GM21825 (cell line): ENCODE data around the gene PGM1.

Experiments
- ATAC-seq: cut with Tn5 transposase; IDR thresholded peaks from one replicate; pipeline ENCODE4 v1.9.1; 2021; ENCODE audit warnings: mild to moderate bottlenecking, moderate library complexity; ENCODE audit not compliant: unreplicated experiment

PGM1 gene

DNA sequence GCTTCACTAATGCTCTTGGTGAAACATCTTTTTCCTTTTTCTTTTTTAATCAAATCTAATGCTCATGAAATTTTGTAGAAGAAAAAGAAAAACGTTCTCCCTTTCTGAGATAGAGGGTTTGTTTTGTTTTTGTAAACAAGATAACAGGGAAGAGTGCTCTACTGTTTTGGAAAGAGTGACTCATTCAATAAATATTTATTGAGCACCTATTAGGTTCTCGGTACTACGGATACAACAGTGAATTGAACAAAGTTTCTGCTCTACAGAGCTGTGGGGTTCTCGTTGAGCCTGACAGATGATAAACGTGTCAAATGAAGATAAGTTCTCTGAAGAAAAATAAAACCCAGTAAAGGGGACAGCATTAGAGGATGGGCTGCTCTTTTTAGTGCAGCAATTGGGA is 7.0 kb downstream of the PGM1 start:
- no peak for ATAC-seq

DNA sequence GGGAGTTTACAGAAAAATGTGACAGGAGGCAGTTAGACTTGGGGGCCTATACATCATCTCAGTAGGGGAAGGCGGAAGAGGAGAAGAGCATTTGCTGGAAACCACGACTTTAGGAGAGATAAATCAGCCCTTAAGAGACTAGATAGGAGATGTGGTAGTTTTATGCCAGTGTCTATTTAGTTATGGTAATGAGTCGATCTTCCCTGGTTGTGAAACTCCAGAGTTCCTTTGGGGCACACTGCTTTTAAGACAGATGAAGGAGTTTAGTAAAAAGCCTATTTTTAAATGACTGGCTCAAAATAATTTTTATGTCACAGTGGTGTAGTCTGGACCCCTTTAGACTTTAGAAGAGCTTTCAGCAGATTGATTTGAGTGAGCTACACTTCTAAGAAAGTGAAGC is 7.8 kb downstream of the PGM1 start:
- ATAC-seq = no peak

DNA sequence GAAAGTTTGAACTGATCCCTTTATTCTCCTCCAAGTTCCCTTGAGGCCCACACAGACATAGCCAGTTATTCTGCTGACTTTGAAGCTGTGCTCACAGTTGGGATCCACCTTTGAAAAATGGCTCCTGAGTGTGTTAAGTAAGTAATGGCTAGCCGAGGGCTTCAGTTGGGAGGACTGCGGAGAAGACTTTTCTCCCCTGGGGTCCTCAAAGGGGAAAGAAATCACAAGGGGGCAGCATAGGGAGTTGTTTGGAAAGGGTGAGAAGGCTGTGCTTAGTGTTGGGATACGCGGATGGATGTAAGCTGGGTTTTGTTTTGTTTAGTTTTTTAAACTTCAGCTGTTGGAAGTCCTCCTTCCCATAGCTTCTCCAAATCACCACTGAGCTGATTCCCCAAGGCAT is 8.3 kb downstream of the PGM1 start:
- no peak for ATAC-seq

DNA sequence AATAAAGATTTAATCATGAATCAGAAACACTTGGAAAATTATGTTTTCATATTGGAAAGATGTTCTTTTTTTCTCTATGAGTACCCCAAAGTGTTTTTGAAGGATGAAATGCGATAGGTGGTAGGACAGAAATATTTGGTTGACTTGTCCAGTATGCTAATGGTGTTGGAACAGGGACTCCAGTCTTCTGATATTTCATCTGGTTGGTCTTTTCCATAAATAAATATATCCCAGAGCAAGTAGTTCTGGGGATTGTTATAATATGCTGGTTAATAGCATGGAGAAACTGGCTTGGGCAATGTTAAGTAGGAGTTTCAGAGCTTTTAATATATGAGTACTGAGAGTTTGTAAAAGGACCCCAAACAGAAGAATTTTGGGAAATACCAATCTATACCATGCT is 8.7 kb downstream of the PGM1 start:
- no peak for ATAC-seq

DNA sequence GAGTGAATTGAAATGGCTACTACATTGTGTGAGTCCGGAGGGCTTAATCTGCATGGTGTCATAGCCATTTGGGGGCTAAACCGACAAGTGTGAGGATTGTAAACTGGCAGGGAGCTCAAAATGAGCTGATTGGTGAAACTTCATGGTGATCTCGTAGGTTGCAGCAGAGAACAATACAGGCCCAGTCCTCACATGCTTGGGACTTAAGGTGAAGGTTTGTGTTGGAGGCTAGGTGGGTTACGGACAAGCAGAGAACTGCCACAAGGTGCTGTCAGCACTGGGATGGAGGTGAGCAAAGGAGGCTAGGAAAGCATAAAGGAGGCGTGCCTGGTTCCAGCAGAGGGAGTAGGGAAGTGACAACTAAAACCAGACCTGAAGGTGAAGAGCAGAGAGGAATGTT is 9.4 kb downstream of the PGM1 start:
- no peak for ATAC-seq

DNA sequence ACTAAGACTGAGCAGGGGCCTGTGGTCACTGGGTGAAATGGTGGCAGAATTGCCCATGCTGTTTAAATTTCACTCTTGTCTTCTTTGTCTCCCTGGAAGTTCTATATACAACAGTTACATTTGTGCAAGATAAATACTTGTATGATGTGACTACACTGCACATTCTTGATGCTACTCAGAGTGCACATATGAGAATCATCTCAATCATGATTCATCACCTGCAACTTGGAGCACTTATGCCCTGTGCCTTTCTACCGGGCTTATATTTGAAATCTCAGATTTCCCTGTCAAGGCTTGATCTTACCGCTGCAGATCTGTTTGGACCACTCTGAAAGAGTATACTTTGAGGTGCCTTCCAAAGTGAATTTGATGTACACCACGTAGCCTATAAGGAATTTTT is 10.6 kb downstream of the PGM1 start:
- no peak for ATAC-seq

DNA sequence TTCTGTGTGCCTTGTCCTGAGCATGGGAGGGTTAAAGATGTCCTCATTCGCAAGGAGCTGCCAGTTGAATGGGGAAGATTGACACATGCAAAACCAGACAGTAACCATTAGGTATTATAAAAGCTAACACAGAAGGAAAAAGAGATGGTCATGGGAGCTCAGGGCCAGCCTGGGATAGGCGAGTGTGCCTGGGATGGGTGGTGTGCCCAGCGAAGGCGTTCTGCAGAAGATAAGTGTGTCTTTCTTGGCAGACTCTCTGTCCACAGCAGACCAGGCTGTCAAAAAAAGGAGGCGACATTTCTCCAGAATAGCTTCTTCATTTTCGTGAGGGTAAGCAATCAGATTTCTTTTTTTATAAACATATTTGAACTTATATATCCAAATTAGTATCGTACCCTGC is 14.1 kb downstream of the PGM1 start:
- ATAC-seq = no peak

DNA sequence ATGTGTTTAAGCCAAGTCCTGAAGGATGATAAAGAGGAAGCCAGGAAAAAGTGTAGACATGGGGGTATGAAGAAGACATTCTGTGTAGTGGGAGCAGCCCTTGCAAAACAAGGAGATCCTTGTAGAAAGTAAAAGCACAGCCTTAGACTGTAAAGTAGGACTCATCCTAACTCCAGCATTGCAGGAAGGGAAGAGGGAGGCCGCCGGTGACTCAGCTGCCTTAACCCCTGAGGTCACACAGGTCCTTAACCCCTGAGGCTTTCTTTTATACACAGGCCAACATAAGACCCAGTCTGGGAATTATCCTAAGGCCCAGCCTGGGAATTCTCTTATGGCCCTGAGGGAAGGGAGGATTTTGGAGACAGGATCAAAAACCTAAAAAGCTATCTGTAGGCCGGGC is 18.0 kb downstream of the PGM1 start:
- no peak for ATAC-seq

DNA sequence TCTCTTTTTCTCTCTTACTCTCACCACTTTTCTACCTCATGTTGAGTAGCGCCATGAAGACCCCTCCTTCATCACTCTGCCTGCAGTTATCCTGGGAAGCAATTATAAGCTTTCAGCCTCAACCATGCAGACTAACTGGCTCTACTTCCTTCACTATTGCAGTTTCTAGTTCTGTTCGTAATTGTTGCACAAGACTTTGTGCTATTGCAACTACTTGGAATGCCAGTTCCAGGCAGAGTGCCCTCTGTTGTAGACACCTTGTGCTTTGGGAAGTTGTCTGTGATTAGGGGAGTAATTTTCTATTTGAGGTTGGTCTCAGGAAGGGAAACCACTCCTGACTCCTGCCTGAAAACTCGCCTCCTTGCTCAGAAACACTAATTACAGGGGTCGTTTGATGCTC is 19.4 kb downstream of the PGM1 start:
- no peak for ATAC-seq

DNA sequence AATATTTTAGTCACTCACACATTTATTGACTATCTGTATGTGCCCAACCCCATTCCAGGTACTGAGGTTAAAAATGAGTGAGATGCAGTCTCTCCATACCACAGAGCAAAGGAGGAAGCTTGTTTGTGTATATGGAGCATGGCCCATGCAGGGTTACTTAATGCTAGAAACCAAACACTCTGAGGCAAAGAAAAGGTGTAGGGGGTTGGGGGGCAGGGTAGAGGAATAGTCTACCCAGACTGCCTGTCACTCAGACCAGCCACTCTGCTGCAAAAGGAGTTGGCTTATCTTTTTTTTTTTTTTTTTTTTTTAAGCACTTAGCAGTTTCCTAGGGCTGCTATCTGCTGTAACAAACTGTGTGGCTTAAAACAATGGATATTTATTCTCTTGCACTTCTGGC is 19.8 kb downstream of the PGM1 start:
- no peak for ATAC-seq

DNA sequence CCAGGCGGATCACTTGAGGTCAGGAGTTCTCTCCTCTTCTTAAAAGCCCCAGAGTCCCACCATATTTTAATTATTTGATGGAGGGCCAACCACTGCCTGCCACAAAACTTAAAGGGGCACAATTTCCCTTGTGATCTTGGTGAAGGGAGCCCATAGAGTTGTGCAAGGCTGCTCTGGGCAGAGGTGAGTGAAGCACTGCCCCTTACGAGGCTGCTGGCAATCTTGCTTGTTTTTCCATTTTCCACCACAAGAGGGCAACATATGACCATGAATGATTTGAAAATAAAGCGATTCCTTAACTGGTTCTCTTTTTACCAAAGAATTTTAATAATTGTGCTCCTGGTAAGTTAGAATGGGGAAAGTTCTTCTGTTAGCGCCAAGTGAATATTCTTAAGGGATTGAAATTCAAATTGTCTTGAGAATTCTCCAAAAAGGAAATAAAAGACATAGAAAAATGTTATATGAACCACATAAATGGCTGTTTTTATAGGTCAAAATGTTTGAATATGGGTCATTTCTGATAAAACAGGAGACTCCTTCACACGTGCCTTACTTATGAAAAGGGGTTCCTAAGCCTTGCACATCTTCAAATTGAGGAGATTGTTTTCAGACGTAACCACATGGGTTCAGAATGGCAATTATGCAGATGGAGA is 22.7 kb downstream of the PGM1 start:
- no peak for ATAC-seq

DNA sequence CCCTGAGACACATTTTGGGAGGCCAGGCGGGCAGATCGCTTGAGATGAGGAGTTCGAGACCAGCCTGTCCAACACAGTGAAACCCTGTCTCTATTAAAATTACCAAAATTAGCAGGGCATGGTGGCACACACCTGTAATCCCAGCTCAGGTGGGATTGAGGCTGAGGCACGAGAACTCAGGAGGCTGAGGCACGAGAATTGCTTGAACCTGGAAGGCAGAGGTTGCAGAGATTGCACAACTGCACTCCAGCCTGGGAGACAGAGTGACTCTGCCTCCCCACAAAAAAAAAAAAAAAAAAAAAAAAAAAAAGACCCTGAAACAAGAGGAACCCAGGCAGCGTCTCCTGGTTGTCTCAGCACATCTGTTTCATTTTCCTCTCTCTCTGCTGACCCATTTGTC is 24.2 kb downstream of the PGM1 start:
- ATAC-seq = no peak

DNA sequence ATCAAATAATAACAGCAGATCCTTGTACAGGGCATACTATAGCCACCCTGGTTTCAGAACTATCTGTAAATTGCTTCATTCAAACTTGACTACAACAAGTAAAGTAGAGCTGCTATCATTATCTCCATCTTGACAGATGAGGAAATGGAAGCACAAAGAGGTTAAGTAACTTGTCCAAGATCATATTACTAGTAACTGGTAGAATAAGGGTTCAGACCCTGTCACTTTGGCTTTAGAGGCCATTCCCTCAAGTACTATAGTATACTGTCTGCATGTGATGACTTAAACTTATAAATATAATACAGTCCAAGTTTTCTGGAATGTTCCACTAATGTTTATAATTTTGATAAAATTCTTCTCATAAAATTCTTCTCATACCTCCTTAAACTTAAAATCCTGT is 24.8 kb downstream of the PGM1 start:
- no peak for ATAC-seq

DNA sequence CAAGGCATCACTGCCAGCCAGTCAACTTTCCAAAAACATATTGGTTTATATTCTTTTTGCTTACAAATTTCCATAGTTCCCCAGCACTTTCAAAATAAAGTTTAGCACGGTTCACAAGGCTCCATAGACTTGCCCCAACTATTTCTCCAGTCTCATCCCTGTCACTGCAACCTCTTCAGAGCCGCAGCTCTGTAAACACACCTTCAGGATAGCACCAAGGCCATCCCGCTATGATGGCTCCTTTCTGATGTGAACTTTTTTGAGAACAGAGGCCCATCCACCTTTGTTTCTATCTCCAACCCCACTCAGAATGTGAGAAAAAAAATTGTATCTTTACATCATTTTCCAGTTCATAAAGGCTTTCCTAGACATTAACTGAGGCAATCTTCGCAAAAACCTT is 26.3 kb downstream of the PGM1 start:
- no peak for ATAC-seq

DNA sequence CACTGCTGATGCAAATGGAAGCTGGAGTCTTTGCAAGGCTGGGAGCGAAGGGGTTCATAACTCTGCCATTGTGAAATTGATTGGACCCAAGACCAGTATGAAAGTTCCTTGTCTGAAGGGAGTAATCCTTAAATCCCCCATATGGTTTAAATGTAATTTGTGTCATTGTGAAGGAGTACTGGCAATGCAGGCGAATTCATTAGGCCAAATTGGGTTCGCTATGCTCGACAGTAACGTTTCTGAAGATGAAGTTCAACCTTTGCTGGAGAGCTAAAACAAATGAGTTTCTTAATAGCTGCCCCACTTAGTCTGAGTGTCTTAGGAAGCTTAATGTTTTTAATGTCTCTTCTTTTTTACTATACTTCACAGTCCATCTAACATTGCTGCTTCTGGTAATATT is 27.5 kb downstream of the PGM1 start:
- no peak for ATAC-seq

DNA sequence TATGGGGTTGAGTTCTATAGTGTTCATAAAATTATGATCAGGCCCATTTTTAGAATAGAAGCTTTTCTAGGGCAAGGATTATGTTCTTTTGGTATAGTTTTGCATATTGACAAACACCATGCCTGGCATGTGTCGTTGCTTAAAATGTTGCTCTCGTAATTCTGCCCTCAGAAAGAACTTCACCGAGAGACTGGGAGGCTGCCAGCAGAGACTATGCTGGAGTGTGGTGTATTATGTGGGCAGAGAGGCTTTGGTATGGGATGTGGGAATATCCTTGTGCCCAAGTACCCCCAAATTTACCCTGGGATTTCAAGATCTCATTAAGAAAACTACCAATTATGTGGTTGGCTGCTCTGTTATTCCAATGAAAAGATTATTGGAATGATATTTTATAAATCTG is 27.9 kb downstream of the PGM1 start:
- ATAC-seq = no peak

DNA sequence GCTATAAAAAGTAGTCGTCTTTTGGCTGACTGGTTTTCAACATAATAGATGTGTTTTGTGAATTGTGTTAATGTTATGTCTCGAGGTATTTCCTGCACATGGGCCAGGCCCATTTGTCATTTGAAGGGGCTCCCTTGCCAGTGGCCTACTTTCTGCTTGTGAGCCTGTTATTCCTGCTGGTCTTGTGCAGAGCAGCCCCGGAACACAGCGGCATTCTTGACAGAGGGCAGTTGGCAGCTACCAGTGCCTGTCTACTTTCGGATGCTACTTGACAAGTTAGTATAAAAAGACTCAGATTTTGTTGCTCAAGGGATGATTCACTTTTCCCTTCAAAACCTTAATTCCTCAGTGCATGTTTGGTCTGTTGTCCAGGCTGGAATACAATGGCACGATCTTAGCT is 28.5 kb downstream of the PGM1 start:
- no peak for ATAC-seq

DNA sequence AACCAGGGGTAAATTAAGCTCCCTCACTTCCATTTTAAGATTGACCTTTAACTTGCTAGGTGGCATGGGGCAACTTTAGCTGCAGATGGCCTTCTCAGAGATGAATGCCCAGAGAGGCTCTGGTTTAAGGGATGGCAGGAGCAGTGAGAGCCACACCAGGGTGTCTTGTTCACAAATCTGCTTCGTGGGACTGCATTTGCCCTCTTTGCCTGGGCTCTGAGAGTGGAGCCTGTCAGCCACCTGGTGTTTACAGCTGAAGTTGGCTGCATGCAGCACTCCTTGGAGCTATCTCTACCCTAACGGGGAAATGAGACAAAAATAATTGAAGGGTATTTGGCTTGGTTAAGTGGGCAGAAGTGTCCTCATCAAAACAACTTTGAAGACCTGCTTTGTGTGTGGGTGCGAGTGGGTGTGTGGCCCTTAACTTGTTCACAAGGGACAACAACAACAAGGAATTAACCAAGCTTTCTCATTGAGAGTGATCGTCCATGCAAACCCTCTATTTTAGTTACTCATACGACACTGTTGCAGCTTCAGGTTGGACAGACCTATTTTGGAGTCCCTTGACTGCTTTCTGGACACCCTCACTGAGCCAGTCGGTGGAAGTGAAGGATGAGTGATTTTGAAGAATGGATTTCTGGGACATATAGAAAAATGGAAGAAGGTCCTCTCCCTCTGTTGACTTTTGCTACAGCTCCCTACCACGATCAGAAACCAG is 29.8 kb downstream of the PGM1 start:
- ATAC-seq = no peak

DNA sequence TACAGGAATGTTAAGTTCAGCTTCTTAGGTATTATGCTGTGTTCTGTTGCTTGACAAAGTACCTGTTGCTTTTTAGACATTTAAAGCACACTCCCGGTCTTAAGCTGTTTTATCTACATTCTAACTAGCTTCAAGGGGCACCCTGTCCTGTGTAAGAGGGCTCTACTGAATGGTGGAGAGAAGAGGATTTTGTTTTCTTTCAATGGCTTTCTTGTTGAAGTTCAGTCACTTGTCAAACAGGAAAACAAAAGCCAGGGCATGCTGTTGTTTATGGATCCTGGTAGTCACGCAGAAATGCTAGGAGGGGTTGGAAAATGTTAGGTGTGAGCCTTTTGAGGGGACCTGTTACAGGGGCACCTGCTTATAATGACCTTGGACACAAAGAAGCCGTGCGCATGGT is 30.7 kb downstream of the PGM1 start:
- ATAC-seq = no peak

DNA sequence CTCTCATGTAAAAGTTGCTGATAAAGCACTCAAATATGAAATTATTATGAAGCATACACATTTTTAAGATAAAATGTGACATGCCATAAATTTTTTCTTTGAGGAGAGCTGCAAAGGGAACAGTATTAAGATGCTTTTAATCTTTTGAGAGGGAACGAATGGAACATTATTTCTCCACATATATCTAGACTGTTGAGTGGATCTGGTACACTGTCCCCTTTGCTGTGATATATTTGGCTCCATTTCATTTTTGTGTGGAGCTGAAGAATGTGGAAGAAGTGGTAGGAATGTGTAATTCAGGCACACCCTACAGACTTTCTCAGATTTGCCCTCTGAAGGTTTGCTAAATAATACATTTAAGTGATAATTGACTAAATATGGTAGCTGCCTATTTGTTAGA is 31.7 kb downstream of the PGM1 start:
- ATAC-seq = no peak

DNA sequence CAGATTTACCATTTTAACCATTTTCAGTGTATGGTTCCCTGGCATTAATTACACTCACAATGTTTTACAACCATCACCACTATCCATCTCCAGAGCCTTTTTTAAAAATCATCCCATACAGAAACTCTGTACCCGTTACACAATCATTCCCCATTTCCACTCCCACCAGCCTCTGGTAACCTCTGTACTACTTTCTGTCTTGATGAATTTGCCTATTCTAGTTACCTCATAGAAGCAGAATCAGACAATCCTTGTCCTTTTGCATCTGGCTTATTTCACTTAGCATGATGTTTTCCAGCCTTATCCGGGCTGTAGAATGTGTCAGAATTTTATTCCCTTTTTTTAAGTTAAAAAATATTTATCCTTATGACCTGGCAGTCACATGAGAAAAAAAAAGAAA is 33.0 kb downstream of the PGM1 start:
- ATAC-seq = no peak

DNA sequence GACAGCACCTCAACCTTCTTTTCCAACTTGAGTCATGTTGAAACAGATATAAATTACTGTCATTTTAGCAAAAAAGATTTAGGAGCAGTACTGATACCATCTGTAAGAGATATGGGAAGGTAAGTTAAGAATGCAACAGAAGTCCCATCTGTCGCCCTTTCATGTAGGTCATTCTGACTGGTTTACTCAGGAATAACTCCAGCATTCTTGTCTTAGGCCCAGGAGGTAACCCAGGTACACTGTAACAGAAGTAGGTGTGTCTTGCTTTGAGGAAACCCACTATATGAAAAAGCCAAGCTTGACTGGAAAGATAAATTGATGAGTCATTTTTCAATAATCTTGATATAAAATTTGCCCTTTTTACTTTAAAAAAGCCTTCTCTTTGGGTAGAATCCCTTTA is 35.4 kb downstream of the PGM1 start:
- no peak for ATAC-seq

DNA sequence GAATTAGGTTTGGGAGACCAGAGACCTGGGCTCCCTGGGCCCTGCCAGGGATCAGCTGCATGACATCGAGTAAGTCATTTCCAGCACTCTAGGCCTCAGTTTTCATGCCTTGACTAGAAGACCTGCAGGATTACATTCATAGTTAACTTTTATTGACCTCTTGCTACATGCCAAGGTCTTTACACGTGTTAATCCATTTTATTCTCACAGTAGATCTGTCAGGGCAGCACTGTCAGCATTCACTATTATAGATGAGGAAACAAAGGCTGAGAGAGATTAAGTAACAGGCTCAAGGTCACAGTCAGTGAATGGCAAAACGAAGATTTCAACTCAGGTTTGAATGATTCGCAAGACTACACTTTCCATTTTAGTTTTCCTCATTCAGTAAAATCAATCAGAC is 37.0 kb downstream of the PGM1 start:
- ATAC-seq = no peak
